Measurements from ENCODE around the gene CD40. TPM values are rescaled to one million over a fixed set of nuclear protein-coding genes. Genes with fewer than 3 reads are reported as not detected.

The CD40 gene
- total RNA-seq, 4 donors from 2014 or later = 7.2 to 13.0 (median 8.2) TPM

DNA sequence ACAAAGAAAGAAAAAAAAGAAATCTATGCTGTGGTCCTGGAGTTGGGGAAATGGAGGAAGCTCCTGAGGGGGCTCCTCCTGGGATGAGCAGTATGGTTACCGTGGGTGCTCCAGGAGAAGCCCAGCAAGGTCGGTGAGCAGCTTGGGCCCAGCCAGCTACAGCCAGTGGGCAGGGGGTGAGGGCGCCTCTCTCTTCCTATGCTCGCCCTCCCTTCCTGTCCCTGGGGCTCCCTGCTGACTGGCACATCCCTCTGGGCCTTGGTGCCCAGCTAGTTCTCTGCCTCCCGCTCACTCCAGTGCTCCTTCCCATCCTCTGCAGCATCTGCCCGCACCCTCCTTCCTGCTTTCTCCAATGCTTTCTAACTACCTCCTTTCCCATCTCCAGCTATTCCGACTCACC is 16.6 kb downstream of the CD40 start:
- Histone ChIP-seq H3K4me1 (peaks cover 5 to 6% of the 10 kb centered on the region in 2 donors), H3K27ac (no peak overlapping the region), H3K9me3 (no peaks in the 10 kb centered on the region), H3K36me3 (no peaks in the 10 kb centered on the region), H3K4me3 (no peak overlapping the region), H3K27me3 (peaks cover 0 to 10% (median 3%) of the 10 kb centered on the region in 3 donors)
- DNase-seq = no peak
- intact Hi-C loops (cut with DNase I; ENCODE audit: low total_unique reads) (loop anchor here (5.0 kb wide), 1 partner anchor 38 kb away; no protein-coding TSS in a partner anchor), in situ Hi-C loops (cut with MboI; ENCODE audit: low sequenced_read_pairs in 4 of 4) (loop anchor here in 3 of 4 donors (10.0 to 25.0 kb wide), 3 partner anchors 120 to 210 kb away; no protein-coding TSS in a partner anchor)
- ATAC-seq = no peak
- TF ChIP-seq, protein P1, sequence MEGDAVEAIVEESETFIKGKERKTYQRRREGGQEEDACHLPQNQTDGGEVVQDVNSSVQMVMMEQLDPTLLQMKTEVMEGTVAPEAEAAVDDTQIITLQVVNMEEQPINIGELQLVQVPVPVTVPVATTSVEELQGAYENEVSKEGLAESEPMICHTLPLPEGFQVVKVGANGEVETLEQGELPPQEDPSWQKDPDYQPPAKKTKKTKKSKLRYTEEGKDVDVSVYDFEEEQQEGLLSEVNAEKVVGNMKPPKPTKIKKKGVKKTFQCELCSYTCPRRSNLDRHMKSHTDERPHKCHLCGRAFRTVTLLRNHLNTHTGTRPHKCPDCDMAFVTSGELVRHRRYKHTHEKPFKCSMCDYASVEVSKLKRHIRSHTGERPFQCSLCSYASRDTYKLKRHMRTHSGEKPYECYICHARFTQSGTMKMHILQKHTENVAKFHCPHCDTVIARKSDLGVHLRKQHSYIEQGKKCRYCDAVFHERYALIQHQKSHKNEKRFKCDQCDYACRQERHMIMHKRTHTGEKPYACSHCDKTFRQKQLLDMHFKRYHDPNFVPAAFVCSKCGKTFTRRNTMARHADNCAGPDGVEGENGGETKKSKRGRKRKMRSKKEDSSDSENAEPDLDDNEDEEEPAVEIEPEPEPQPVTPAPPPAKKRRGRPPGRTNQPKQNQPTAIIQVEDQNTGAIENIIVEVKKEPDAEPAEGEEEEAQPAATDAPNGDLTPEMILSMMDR (IDR thresholded peaks at IDR 0.05 in 4 of 5, conservative IDR thresholded peaks at IDR 0.05 in 1 of 5) = no peak
- TF ChIP-seq POLR2A (IDR thresholded peaks at IDR 0.05) = no peak

DNA sequence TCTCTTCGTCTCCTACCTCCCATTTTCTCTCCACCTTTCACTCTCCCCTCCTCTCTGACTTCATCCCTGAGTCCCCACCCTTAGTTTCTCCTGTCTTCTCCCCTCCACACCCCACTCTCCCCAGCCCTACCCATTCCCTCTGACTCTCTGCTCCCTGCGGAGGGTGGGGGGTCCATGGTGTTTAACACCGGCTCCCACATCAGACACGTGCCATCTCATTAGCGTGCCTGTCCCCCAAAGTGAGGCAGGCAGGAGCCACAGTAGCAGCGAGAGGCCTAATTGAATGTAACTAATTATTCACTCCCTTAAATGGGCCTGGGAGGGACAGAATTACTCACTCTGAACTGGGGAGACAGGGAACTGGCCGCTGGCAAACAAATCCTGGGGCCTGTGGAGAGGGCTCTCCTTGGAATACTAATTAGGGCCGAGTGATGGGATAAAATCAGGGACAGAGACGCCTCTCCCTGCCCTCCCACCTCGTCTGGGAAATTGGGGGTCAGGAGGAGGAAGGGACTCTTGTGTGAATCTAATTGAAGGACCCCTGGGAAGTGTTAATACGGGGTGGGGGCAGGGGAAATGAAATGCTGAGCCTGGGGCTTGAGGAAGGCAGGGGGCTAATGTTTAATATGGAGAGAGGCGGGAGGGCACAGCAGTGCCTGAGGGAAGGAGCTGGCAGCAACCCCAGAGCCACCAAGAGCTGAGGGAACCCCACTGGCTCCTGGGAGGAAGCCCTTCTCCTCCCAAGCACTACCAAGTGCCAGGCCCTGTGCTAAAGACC is 17.9 kb downstream of the CD40 start:
- ATAC-seq = no peak
- in situ Hi-C loops (cut with MboI; ENCODE audit: low sequenced_read_pairs in 4 of 4) = loop anchor here in 3 of 4 donors (10.0 to 25.0 kb wide), 3 partner anchors 119 to 209 kb away; no protein-coding TSS in a partner anchor
- no peak overlapping the region for H3K27ac ChIP-seq
- no peak for DNase-seq
- H3K9me3 ChIP-seq = no peaks in the 10 kb centered on the region
- TF ChIP-seq POLR2A (IDR thresholded peaks at IDR 0.05) = no peak
- TF ChIP-seq, protein P1 (IDR thresholded peaks at IDR 0.05 in 4 of 5, conservative IDR thresholded peaks at IDR 0.05 in 1 of 5) = no peak
- H3K36me3 ChIP-seq = no peaks in the 10 kb centered on the region
- H3K4me1 ChIP-seq = no peaks in the 10 kb centered on the region
- no peak overlapping the region for H3K4me3 ChIP-seq
- peaks cover 4 to 16% (median 10%) of the 10 kb centered on the region in 3 donors for H3K27me3 ChIP-seq
- intact Hi-C loops (cut with DNase I; ENCODE audit: low total_unique reads) = no loop called here

DNA sequence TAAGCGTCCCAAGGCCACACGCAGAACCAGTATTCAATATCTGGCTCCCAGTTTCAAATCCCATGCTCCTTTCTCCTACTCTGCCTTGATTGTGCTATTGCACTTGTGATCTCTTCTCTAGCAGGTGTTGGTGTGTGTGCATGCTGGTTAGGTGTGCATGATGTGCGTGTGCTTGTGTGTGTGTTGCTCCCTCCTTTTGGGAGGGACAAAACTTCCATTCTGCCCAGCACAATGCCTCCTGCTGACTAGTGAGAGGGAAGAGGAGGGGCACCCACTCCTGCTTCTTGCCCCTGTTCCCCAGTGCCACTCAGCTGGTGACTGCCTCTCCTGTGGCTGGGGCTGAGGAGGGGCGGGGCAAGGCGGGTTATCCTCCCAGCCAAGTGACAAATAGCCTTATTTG is 19.7 kb downstream of the CD40 start:
- ATAC-seq = no peak
- Histone ChIP-seq H3K9me3 (no peaks in the 10 kb centered on the region), H3K27ac (no peak overlapping the region), H3K27me3 (peaks cover 4 to 22% (median 10%) of the 10 kb centered on the region in 3 donors), H3K36me3 (no peaks in the 10 kb centered on the region), H3K4me3 (no peak overlapping the region), H3K4me1 (no peaks in the 10 kb centered on the region)
- DNase-seq = no peak
- TF ChIP-seq, protein P1 (IDR thresholded peaks at IDR 0.05 in 4 of 5, conservative IDR thresholded peaks at IDR 0.05 in 1 of 5) = no peak
- TF ChIP-seq POLR2A (IDR thresholded peaks at IDR 0.05) = no peak
- intact Hi-C loops (cut with DNase I; ENCODE audit: low total_unique reads) = no loop called here
- in situ Hi-C loops (cut with MboI; ENCODE audit: low sequenced_read_pairs in 4 of 4) = loop anchor here in 3 of 4 donors (10.0 to 25.0 kb wide), 3 partner anchors 117 to 207 kb away; no protein-coding TSS in a partner anchor

DNA sequence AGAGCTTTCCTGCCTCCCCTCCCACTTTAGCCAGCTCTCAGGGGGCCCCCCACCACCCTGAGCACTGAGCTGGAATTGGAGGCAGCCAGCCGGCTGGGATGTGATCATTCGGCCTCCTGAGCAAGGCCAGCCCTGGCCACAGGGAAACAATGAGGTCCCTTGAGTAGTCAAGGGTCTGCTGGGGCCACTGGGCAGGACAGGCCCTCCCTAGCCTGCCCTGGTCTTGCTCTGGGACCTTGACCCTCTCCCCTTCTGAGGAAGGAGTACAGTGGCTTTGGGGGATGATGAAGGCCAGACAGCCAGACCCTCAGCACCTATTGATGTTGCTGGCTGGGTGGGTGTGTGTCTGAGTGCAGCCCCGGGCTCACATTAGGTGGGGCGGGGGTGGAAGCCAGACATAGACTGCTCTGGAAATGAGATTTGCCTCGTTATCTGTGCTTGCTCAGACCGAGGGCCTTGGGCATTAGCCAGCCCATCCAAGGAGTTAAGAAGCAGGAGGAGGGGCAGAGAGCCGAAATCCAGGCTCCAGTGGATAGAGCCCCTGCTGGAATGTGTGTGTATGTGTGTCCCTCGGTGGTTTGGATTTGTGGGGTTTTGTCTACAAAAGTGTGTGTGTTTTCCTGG is 21.3 kb downstream of the CD40 start:
- intact Hi-C loops (cut with DNase I; ENCODE audit: low total_unique reads) = no loop called here

More for the DNA sequence above, 21.3 kb downstream of the CD40 start:
- Histone ChIP-seq H3K9me3 (no peaks in the 10 kb centered on the region), H3K36me3 (no peaks in the 10 kb centered on the region), H3K27me3 (peaks cover 4 to 25% (median 10%) of the 10 kb centered on the region in 3 donors), H3K27ac (no peak overlapping the region), H3K4me1 (no peaks in the 10 kb centered on the region), H3K4me3 (no peak overlapping the region)
- no peak for DNase-seq
- TF ChIP-seq POLR2A (IDR thresholded peaks at IDR 0.05) = no peak
- TF ChIP-seq, protein P1 (IDR thresholded peaks at IDR 0.05 in 4 of 5, conservative IDR thresholded peaks at IDR 0.05 in 1 of 5) = no peak
- in situ Hi-C loops (cut with MboI; ENCODE audit: low sequenced_read_pairs in 4 of 4) = loop anchor here in 3 of 4 donors (10.0 to 25.0 kb wide), 3 partner anchors 115 to 205 kb away; no protein-coding TSS in a partner anchor
- ATAC-seq = no peak

Measured in gastrocnemius medialis (tissue), 4 donors.